H1 (cell line): ENCODE measurements around the gene DESI1. TPM values are rescaled to one million over a fixed set of nuclear protein-coding genes. Genes with fewer than 3 reads are reported as not detected.

Experiments used
- CTCF ChIA-PET: fragments of 300-600 bp; sonication (Branson Sonifier 250); formaldehyde crosslinking; loops from one replicate; lab custom pipeline; 2021; ENCODE audit not compliant: partially characterized antibody; lab: Charles Lee
- POLR2A ChIA-PET: fragments of 300-600 bp; sonication (Branson Sonifier 250); formaldehyde crosslinking; loops from one replicate; lab custom pipeline; 2021; ENCODE audit warnings: inconsistent platforms; ENCODE audit not compliant: partially characterized antibody; lab: Charles Lee
- DNase-seq, 2 experiments: peaks; one replicate each; pipeline versions ENCODE4 v3.0.0 to v3.0.0-alpha.2; 2010 to 2022; ENCODE audit warnings: low spot score in 2 of 2, low read depth in 1 of 2, mixed read lengths in 1 of 2
- FAIRE-seq: peaks from 2 replicates; lab custom pipeline; 2011; peaks lifted over from hg19 to GRCh38; lab: Jason Lieb, UNC
- H2AFZ ChIP-seq: 2 replicates; pipeline ENCODE4 v1.8.1; 2012; ENCODE audit warnings: low read length, inconsistent platforms
- H2AK5ac ChIP-seq: 2 replicates; pipeline ENCODE4 v1.6.1; 2013; ENCODE audit warnings: low read depth, low read length
- H2BK120ac ChIP-seq: replicated peaks from 2 replicates; pipeline ENCODE3; 2013; ENCODE audit warnings: low read depth, low read length, inconsistent platforms
- H2BK12ac ChIP-seq: 2 replicates; pipeline ENCODE4 v1.6.1; 2013; ENCODE audit warnings: low read depth, low read length
- H2BK15ac ChIP-seq: 2 replicates; pipeline ENCODE4 v1.6.1; 2013; ENCODE audit warnings: low read length
- H2BK20ac ChIP-seq: 2 replicates; pipeline ENCODE4 v1.6.1; 2013; ENCODE audit warnings: low read length
- H2BK5ac ChIP-seq: 2 replicates; pipeline ENCODE4 v1.6.1; 2013; ENCODE audit warnings: low read depth, low read length
- H3K14ac ChIP-seq: 2 replicates; pipeline ENCODE4 v1.6.1; 2013; ENCODE audit warnings: inconsistent platforms; ENCODE audit not compliant: insufficient read length
- H3K18ac ChIP-seq: 2 replicates; pipeline ENCODE4 v1.6.1; 2013; ENCODE audit warnings: low read length; ENCODE audit errors: extremely low read depth
- H3K23ac ChIP-seq: 2 replicates; pipeline ENCODE4 v1.6.1; 2013; ENCODE audit warnings: inconsistent platforms; ENCODE audit not compliant: insufficient read length
- H3K23me2 ChIP-seq: 2 replicates; pipeline ENCODE4 v1.6.1; 2013; ENCODE audit warnings: low read depth, low read length
- H3K27ac ChIP-seq: 2 replicates; pipeline ENCODE4 v1.6.1; 2011; ENCODE audit warnings: low read depth, low read length, inconsistent platforms
- H3K27me3 ChIP-seq, 4 experiments: replicated peaks in 1 of 4; 1 replicate in 1 of 4; 2 replicates in 3 of 4; pipeline versions ENCODE4 v1.6.1 to v1.8.1; 2011 to 2013; ENCODE audit warnings: low read length in 3 of 4, mild to moderate bottlenecking in 3 of 4, inconsistent platforms in 2 of 4, mixed read lengths in 2 of 4, moderate library complexity in 1 of 4; ENCODE audit not compliant: control insufficient read depth in 3 of 4, insufficient read depth in 3 of 4; ENCODE audit errors: extremely low read depth in 1 of 4
- H3K36me3 ChIP-seq, 4 experiments: 2 replicates each; pipeline versions ENCODE4 v1.6.1 to v1.8.1; 2011 to 2013; ENCODE audit warnings: mild to moderate bottlenecking in 4 of 4, low read length in 3 of 4, moderate library complexity in 2 of 4, control low read depth in 1 of 4, inconsistent platforms in 1 of 4; ENCODE audit not compliant: insufficient read depth in 4 of 4, control insufficient read depth in 2 of 4
- H3K4ac ChIP-seq: replicated peaks from 2 replicates; pipeline ENCODE3; 2013; ENCODE audit warnings: low read length, low read depth, mixed read lengths, inconsistent platforms; ENCODE audit not compliant: insufficient read length
- H3K4me1 ChIP-seq, 4 experiments: replicated peaks in 1 of 4; 1 replicate in 1 of 4; 2 replicates in 3 of 4; pipeline versions ENCODE4 v1.6.1 to v1.8.1; 2011 to 2013; ENCODE audit warnings: low read length in 3 of 4, inconsistent platforms in 2 of 4, mixed read lengths in 1 of 4; ENCODE audit not compliant: insufficient read depth in 4 of 4, control insufficient read depth in 3 of 4
- H3K4me2 ChIP-seq, 2 experiments: 2 replicates each; pipeline versions ENCODE4 v1.6.1 to v1.8.1; 2011 to 2013; ENCODE audit warnings: low read depth in 2 of 2, low read length in 2 of 2, control low read depth in 1 of 2, inconsistent platforms in 1 of 2, mild to moderate bottlenecking in 1 of 2; ENCODE audit not compliant: insufficient read depth in 1 of 2
- H3K4me3 ChIP-seq, 4 experiments: fragments of 200-600, 300-600 bp in 1 of 4; sonication (generic), shearing (Covaris generic), sonication (Bioruptor Twin) in 1 of 4; 2 replicates each; pipeline versions ENCODE4 v1.5.1 to v1.8.1; 2011 to 2016; ENCODE audit warnings: low read length in 4 of 4, low read depth in 3 of 4, control low read depth in 2 of 4, inconsistent platforms in 2 of 4, mild to moderate bottlenecking in 2 of 4, mixed read lengths in 1 of 4, moderate library complexity in 1 of 4; ENCODE audit not compliant: insufficient read depth in 2 of 4; ENCODE audit errors: extremely low read depth in 1 of 4
- H3K56ac ChIP-seq: replicated peaks from 2 replicates; pipeline ENCODE3; 2013; ENCODE audit warnings: low read depth, mild to moderate bottlenecking, mixed read lengths, low read length, inconsistent platforms; ENCODE audit not compliant: insufficient read length
- H3K79me1 ChIP-seq: 2 replicates; pipeline ENCODE4 v1.6.1; 2013; ENCODE audit warnings: low read depth, low read length, control low read depth
- H3K79me2 ChIP-seq, 2 experiments: 2 replicates each; pipeline versions ENCODE4 v1.6.1 to v1.8.1; 2012 to 2013; ENCODE audit warnings: low read length in 2 of 2, mild to moderate bottlenecking in 2 of 2, inconsistent platforms in 1 of 2; ENCODE audit not compliant: insufficient read depth in 2 of 2, control insufficient read depth in 1 of 2
- H3K9ac ChIP-seq, 4 experiments: replicated peaks in 1 of 4; 1 replicate in 1 of 4; 2 replicates in 3 of 4; pipeline versions ENCODE4 v1.6.1 to v1.8.1; 2011 to 2013; ENCODE audit warnings: low read depth in 3 of 4, low read length in 3 of 4, control low read depth in 2 of 4, mild to moderate bottlenecking in 2 of 4, moderate library complexity in 2 of 4, inconsistent platforms in 1 of 4; ENCODE audit errors: extremely low read depth in 1 of 4
- H3K9me3 ChIP-seq, 2 experiments: 2 replicates each; pipeline versions ENCODE4 v1.6.1 to v1.8.1; 2012 to 2013; ENCODE audit warnings: mild to moderate bottlenecking in 2 of 2, moderate library complexity in 2 of 2, control low read depth in 1 of 2, inconsistent platforms in 1 of 2, low read depth in 1 of 2, low read length in 1 of 2, mixed read lengths in 1 of 2; ENCODE audit not compliant: insufficient read depth in 2 of 2
- H4K20me1 ChIP-seq, 2 experiments: replicated peaks in 1 of 2; 2 replicates each; pipeline versions ENCODE3 to v1.8.1; 2011 to 2013; ENCODE audit warnings: inconsistent platforms in 2 of 2, low read length in 2 of 2, mild to moderate bottlenecking in 1 of 2; ENCODE audit not compliant: insufficient read depth in 2 of 2, control insufficient read depth in 1 of 2
- H4K5ac ChIP-seq: 2 replicates; pipeline ENCODE4 v1.6.1; 2013; ENCODE audit warnings: low read length, low read depth, mixed read lengths, inconsistent platforms; ENCODE audit not compliant: insufficient read length
- H4K8ac ChIP-seq: 2 replicates; pipeline ENCODE4 v1.8.0; 2013; ENCODE audit warnings: mild to moderate bottlenecking, moderate library complexity, low read length, inconsistent platforms; ENCODE audit not compliant: insufficient read depth; ENCODE audit errors: extremely low read depth
- H4K91ac ChIP-seq: replicated peaks from 2 replicates; pipeline ENCODE3; 2013; ENCODE audit warnings: low read length, mixed read lengths, inconsistent platforms; ENCODE audit not compliant: insufficient read length
- ASH2L ChIP-seq: fragments of 200-600, 300-600 bp; sonication (generic); IDR thresholded peaks from one replicate; pipeline ENCODE4 v1.7.1; 2017; ENCODE audit warnings: low read length
- BACH1 ChIP-seq: IDR thresholded peaks from 2 replicates; pipeline ENCODE4 v1.6.1; 2012; ENCODE audit warnings: low read length, improper control_type of control experiment
- CTCF ChIP-seq, 3 experiments: IDR thresholded peaks; 1 replicate in 2 of 3; 2 replicates in 1 of 3; pipeline versions ENCODE4 v1.5.1 to v1.6.1; 2011; ENCODE audit warnings: low read length in 3 of 3, mild to moderate bottlenecking in 3 of 3, inconsistent platforms in 2 of 3, low read depth in 1 of 3, moderate library complexity in 1 of 3; ENCODE audit not compliant: insufficient read depth in 1 of 3; ENCODE audit errors: control extremely low read depth in 1 of 3
- HDAC6 ChIP-seq: IDR thresholded peaks from one replicate; pipeline ENCODE4 v1.7.1; 2012; ENCODE audit warnings: low read depth, mild to moderate bottlenecking, inconsistent platforms, low read length, moderate library complexity
- KDM1A ChIP-seq: fragments of 200-600, 300-600 bp; sonication (generic); IDR thresholded peaks from 2 replicates; pipeline ENCODE4 v1.7.1; 2016; ENCODE audit warnings: mild to moderate bottlenecking, low read length, borderline replicate concordance
- RXRA ChIP-seq: IDR thresholded peaks from 2 replicates; pipeline ENCODE4 v1.6.1; 2011; ENCODE audit warnings: low read depth, mild to moderate bottlenecking, low read length, moderate library complexity; ENCODE audit not compliant: insufficient read depth
- SP2 ChIP-seq: IDR thresholded peaks from 2 replicates; pipeline ENCODE4 v1.6.1; 2012; ENCODE audit warnings: mild to moderate bottlenecking, low read length, inconsistent platforms
- TBP ChIP-seq: IDR thresholded peaks from 2 replicates; pipeline ENCODE4 v1.6.1; 2011; ENCODE audit warnings: low read depth, low read length, improper control_type of control experiment
- WGBS, 2 experiments: shearing (Covaris generic) in 1 of 2; methylation state at CpG; one replicate each; pipeline versions ENCODE4 v1.1.6 to v1.1.7; 2013 to 2015; ENCODE audit warnings: low lambda C conversion rate in 2 of 2, mixed read lengths in 2 of 2, inconsistent platforms in 1 of 2, low coverage in 1 of 2, missing lambda C conversion rate in 1 of 2; ENCODE audit not compliant: insufficient replicate concordance in 2 of 2, insufficient coverage in 1 of 2, insufficient read length in 1 of 2; ENCODE audit errors: extremely low coverage in 1 of 2, missing lambda C conversion rate in 1 of 2; 5-methylcytosine and 5-hydroxymethylcytosine counted together
- polyA plus RNA-seq, 7 experiments: library from polyadenylated mRNA; depleted of rRNA in 3 of 7; stranded (reverse) in 5 of 7; unstranded in 2 of 7; fragments of >200 nt in 5 of 7; fragments of 200-250 nt in 2 of 7; gene quantifications; 1 replicate in 5 of 7; 2 replicates in 1 of 7; 4 replicates in 1 of 7; pipeline versions ENCODE4 v1.2.1 to v1.2.3, GENCODE V29; 2011 to 2013; ENCODE audit warnings: missing spikeins in 2 of 7, mixed read lengths in 2 of 7
- total RNA-seq: library from RNA; stranded (reverse); fragmentation: NEBNext Ultra II Directional; extraction: Animal tissue kit (Norgen Biotek cat#: 25700); gene quantifications from 2 replicates; pipeline ENCODE4 v1.2.1, GENCODE V29; 2021

The DESI1 gene
- total and polyA plus RNA-seq, 2 of the 8 experiments (the other 6 are each of a cell fraction or from before 2014, with no cell fraction given) = 27.6 to 34.3 TPM

GRCh38 chr22:41587347-41587723, 33.5 kb downstream of the DESI1 start:
- no peak overlapping the region for H2BK20ac ChIP-seq
- H3K23me2 ChIP-seq = peaks cover 6% of the 10 kb centered on the region; the same call in 1 of the 2 replicates
- H3K23ac ChIP-seq = no peak overlapping the region
- WGBS, 2 experiments = 99% methylated on average over 7 of the region's 7 CpGs; no CpG with 5 or more reads in 1 of the 2 experiments
- no peak overlapping the region for H3K9ac ChIP-seq
- no peak overlapping the region for H2AK5ac ChIP-seq
- no peaks in the 10 kb centered on the region for H3K9me3 ChIP-seq
- POLR2A ChIA-PET = interaction anchor here (0.7 to 4.2 kb wide), 2 partner anchors 9 to 141 kb away, joined by 4 to 42 read pairs; partner anchors contain the start of gene TOB2
- no peak overlapping the region for H2AFZ ChIP-seq
- no peak overlapping the region for H3K14ac ChIP-seq
- TF ChIP-seq BACH1 = no peak
- TF ChIP-seq ASH2L = no peak
- no peak for TF ChIP-seq KDM1A
- no peak for TF ChIP-seq RXRA
- TF ChIP-seq HDAC6 = no peak
- TF ChIP-seq TBP = no peak
- TF ChIP-seq CTCF (IDR thresholded peaks at IDR 0.05; ENCODE audit: control extremely low read depth in 1 of 3, insufficient read depth in 1 of 3, low read depth in 1 of 3, low read length in 3 of 3) = no peak
- no peak for TF ChIP-seq SP2
- TF ChIP-seq, all 59 proteins: peak for 0
- no peak overlapping the region for H2BK15ac ChIP-seq
- no peak overlapping the region for H2BK5ac ChIP-seq
- no peak overlapping the region for H3K27ac ChIP-seq
- H3K4me2 ChIP-seq = no peak overlapping the region
- peaks cover 0 to 8% (median 4%) of the 10 kb centered on the region in 4 experiments; a peak in 4 of 7 replicates for H3K4me1 ChIP-seq
- no peak overlapping the region for H2BK12ac ChIP-seq
- H3K79me1 ChIP-seq = no peaks in the 10 kb centered on the region
- no peak overlapping the region for H3K4ac ChIP-seq
- H4K91ac ChIP-seq = no peak overlapping the region
- H4K5ac ChIP-seq = no peak overlapping the region
- no peaks in the 10 kb centered on the region for H3K27me3 ChIP-seq
- H3K79me2 ChIP-seq = no peaks in the 10 kb centered on the region
- no peak for DNase-seq
- no peaks in the 10 kb centered on the region for H4K20me1 ChIP-seq
- H3K18ac ChIP-seq = no peak overlapping the region
- no peak overlapping the region for H2BK120ac ChIP-seq
- CTCF ChIA-PET = interaction anchor here (0.6 to 8.0 kb wide), 3 partner anchors 10 to 86 kb away, joined by 3 to 63 read pairs (median 29); no protein-coding TSS in a partner anchor
- H3K56ac ChIP-seq = no peak overlapping the region
- no peaks in the 10 kb centered on the region for H3K36me3 ChIP-seq
- FAIRE-seq = no peak
- H3K4me3 ChIP-seq = no peak overlapping the region
- H4K8ac ChIP-seq = no peak overlapping the region
